H1 (cell line): Measurements from ENCODE around the gene ST6GALNAC5.

Experiments used
- ATF2 ChIP-seq: IDR thresholded peaks from 2 replicates; pipeline ENCODE4 v1.6.1; 2012; ENCODE audit warnings: low read length, inconsistent platforms
- CTCF ChIP-seq, 3 experiments: IDR thresholded peaks; 1 replicate in 2 of 3; 2 replicates in 1 of 3; pipeline versions ENCODE4 v1.5.1 to v1.6.1; 2011; ENCODE audit warnings: low read length in 3 of 3, mild to moderate bottlenecking in 3 of 3, inconsistent platforms in 2 of 3, low read depth in 1 of 3, moderate library complexity in 1 of 3; ENCODE audit not compliant: insufficient read depth in 1 of 3; ENCODE audit errors: control extremely low read depth in 1 of 3
- GABPA ChIP-seq: IDR thresholded peaks from 2 replicates; pipeline ENCODE4 v1.6.1; 2011; ENCODE audit warnings: mild to moderate bottlenecking, low read length, moderate library complexity, borderline replicate concordance; ENCODE audit not compliant: insufficient read depth
- GTF2F1 ChIP-seq: IDR thresholded peaks from 2 replicates; pipeline ENCODE4 v1.6.1; 2012; ENCODE audit warnings: low read depth, low read length, improper control_type of control experiment, borderline replicate concordance
- POLR2A ChIP-seq, 2 experiments: IDR thresholded peaks; 1 replicate in 1 of 2; 2 replicates in 1 of 2; pipeline ENCODE4 v1.6.1; 2011; ENCODE audit warnings: low read depth in 2 of 2, low read length in 2 of 2, mild to moderate bottlenecking in 2 of 2; ENCODE audit errors: control extremely low read depth in 1 of 2
- POLR2AphosphoS5 ChIP-seq: IDR thresholded peaks from 2 replicates; pipeline ENCODE4 v1.6.1; 2011; ENCODE audit warnings: low read depth, low read length
- TBP ChIP-seq: IDR thresholded peaks from 2 replicates; pipeline ENCODE4 v1.6.1; 2011; ENCODE audit warnings: low read depth, low read length, improper control_type of control experiment

- TF ChIP-seq CTCF (IDR thresholded peaks at IDR 0.05; ENCODE audit: control extremely low read depth in 1 of 3, insufficient read depth in 1 of 3, low read depth in 1 of 3, low read length in 3 of 3): no peak
- TF ChIP-seq GABPA: no peak
- no peak for TF ChIP-seq POLR2A (IDR thresholded peaks at IDR 0.05; ENCODE audit: control extremely low read depth in 1 of 2, low read depth in 2 of 2, low read length in 2 of 2)
- TF ChIP-seq GTF2F1: no peak
- no peak for TF ChIP-seq TBP
- TF ChIP-seq POLR2AphosphoS5: no peak
- no peak for TF ChIP-seq ATF2
These were observed 2.8 kb downstream of the ST6GALNAC5 start for GRCh38 chr1:76870037-76870436.
